Hepatocyte (in vitro differentiated cells): ENCODE measurements around the gene THRAP3. TPM values are rescaled to one million over a fixed set of nuclear protein-coding genes. Genes with fewer than 3 reads are reported as not detected.
A peak's percentile ranks its signal among the peaks of the same experiment; 100 is the strongest.

ENCODE experiments used
- DNase-seq: peaks from one replicate; pipeline ENCODE4 v3.0.0-alpha.2; 2016; ENCODE audit warnings: low spot score
- H2AFZ ChIP-seq: fragments of 200-600 bp; sonication (generic); 2 replicates; pipeline ENCODE4 v1.6.0; 2016; ENCODE audit warnings: antibody characterized with exemption, mild to moderate bottlenecking
- H3K27ac ChIP-seq: fragments of 200-600 bp; sonication (generic); 2 replicates; pipeline ENCODE4 v1.5.1; 2016; ENCODE audit warnings: mild to moderate bottlenecking
- H3K27me3 ChIP-seq: fragments of 200-600 bp; sonication (generic); 2 replicates; pipeline ENCODE4 v1.6.1; 2016
- H3K36me3 ChIP-seq: fragments of 200-600 bp; sonication (generic); replicated peaks from 2 replicates; pipeline ENCODE4 v1.5.1; 2016; ENCODE audit warnings: low read depth; ENCODE audit not compliant: insufficient read depth
- H3K4me1 ChIP-seq: fragments of 200-600 bp; sonication (generic); 2 replicates; pipeline ENCODE4 v1.5.1; 2016; ENCODE audit warnings: mild to moderate bottlenecking, moderate library complexity; ENCODE audit not compliant: insufficient read depth
- H3K4me2 ChIP-seq: fragments of 200-600 bp; sonication (generic); 2 replicates; pipeline ENCODE4 v1.6.0; 2016
- H3K4me3 ChIP-seq: fragments of 200-600 bp; sonication (generic); 2 replicates; pipeline ENCODE4 v1.5.1; 2016; ENCODE audit warnings: mild to moderate bottlenecking
- H3K79me2 ChIP-seq: fragments of 200-600 bp; sonication (generic); 2 replicates; pipeline ENCODE4 v1.6.0; 2017; ENCODE audit warnings: mild to moderate bottlenecking
- H3K9me2 ChIP-seq: fragments of 200-600 bp; sonication (generic); replicated peaks from 2 replicates; pipeline ENCODE4 v1.6.0; 2017; ENCODE audit warnings: mild to moderate bottlenecking; ENCODE audit not compliant: insufficient read depth
- H3K9me3 ChIP-seq: fragments of 200-600 bp; sonication (generic); 2 replicates; pipeline ENCODE4 v1.5.1; 2016; ENCODE audit warnings: low read depth, mild to moderate bottlenecking
- H4K20me1 ChIP-seq: fragments of 200-600 bp; sonication (generic); 2 replicates; pipeline ENCODE4 v1.6.0; 2016; ENCODE audit warnings: mild to moderate bottlenecking; ENCODE audit not compliant: insufficient read depth, poor library complexity, severe bottlenecking
- EZH2 ChIP-seq: fragments of 200-600 bp; sonication (generic); IDR thresholded peaks from 2 replicates; pipeline ENCODE4 v1.6.1; 2016; ENCODE audit warnings: antibody characterized with exemption, mild to moderate bottlenecking, borderline replicate concordance
- EZH2phosphoT487 ChIP-seq: fragments of 200-600 bp; sonication (generic); IDR thresholded peaks from one replicate; pipeline ENCODE4 v1.6.1; 2018; ENCODE audit warnings: antibody characterized with exemption, mild to moderate bottlenecking, low read depth, moderate library complexity; ENCODE audit not compliant: unreplicated experiment, severe bottlenecking
- WGBS: methylation state at CpG from one replicate; pipeline ENCODE4 v1.1.6; 2016; ENCODE audit warnings: low lambda C conversion rate; ENCODE audit errors: missing lambda C conversion rate; 5-methylcytosine and 5-hydroxymethylcytosine counted together
- polyA plus RNA-seq: library from polyadenylated mRNA; unstranded; fragments of >200 nt; fragmentation: Nextera tagmentation; extraction: Ambion mirVana; gene quantifications from 2 replicates; pipeline ENCODE4 v1.2.1, GENCODE V29; 2016
- total RNA-seq: library from RNA; depleted of rRNA; stranded (reverse); fragments of >200 nt; gene quantifications from 2 replicates; pipeline ENCODE4 v1.2.3, GENCODE V29; 2014
- TF ChIP-seq, protein P1 (sequence below): fragments of 200-600 bp; sonication (generic); IDR thresholded peaks from 2 replicates; pipeline ENCODE4 v1.5.1; 2016; ENCODE audit warnings: antibody characterized with exemption, mild to moderate bottlenecking; ENCODE audit not compliant: poor library complexity

Gene THRAP3
- total and polyA plus RNA-seq, 2 experiments from 2014 or later = 45.8 to 82.7 TPM

DNA sequence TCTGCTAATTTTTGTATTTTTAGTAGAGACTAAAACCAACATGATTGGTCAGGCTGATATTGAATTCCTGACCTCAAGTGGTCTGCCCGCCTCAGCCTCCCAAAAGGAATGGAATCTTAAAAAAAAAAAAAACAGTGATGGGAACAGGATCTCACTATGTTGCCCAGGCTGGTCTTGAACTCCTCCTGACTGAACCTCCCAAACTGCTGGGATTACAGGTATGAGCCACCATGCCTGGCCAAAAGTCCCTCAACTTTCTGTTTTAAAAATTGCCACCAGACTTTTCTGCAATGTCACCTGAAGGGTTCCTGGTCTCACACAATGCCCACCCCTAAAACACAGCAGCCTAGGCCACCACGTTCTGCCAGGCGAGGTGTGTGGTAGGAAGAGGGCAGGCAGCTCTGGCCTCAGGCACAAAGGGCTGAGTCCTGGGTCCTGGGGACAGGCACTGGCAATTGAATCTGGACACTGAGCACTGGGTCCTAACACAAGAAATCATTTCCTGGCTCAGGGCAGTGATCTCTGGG, 21.2 kb upstream of the THRAP3 start:
- Histone ChIP-seq H3K36me3 (no peaks in the 10 kb centered on the region), H3K4me1 (peaks cover 4% of the 10 kb centered on the region), H2AFZ (no peak overlapping the region), H3K4me3 (no peak overlapping the region), H3K27ac (peak overlapping the region; percentile 81), H3K27me3 (no peaks in the 10 kb centered on the region), H4K20me1 (no peaks in the 10 kb centered on the region), H3K9me2 (no peaks in the 10 kb centered on the region), H3K79me2 (no peaks in the 10 kb centered on the region), H3K9me3 (no peaks in the 10 kb centered on the region), H3K4me2 (no peak overlapping the region)
- TF ChIP-seq EZH2 (no peak), EZH2phosphoT487 (no peak)
- TF ChIP-seq, protein P1, sequence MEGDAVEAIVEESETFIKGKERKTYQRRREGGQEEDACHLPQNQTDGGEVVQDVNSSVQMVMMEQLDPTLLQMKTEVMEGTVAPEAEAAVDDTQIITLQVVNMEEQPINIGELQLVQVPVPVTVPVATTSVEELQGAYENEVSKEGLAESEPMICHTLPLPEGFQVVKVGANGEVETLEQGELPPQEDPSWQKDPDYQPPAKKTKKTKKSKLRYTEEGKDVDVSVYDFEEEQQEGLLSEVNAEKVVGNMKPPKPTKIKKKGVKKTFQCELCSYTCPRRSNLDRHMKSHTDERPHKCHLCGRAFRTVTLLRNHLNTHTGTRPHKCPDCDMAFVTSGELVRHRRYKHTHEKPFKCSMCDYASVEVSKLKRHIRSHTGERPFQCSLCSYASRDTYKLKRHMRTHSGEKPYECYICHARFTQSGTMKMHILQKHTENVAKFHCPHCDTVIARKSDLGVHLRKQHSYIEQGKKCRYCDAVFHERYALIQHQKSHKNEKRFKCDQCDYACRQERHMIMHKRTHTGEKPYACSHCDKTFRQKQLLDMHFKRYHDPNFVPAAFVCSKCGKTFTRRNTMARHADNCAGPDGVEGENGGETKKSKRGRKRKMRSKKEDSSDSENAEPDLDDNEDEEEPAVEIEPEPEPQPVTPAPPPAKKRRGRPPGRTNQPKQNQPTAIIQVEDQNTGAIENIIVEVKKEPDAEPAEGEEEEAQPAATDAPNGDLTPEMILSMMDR = no peak
- DNase-seq = no peak
- WGBS = 95% methylated on average over 3 of the region's 3 CpGs

DNA sequence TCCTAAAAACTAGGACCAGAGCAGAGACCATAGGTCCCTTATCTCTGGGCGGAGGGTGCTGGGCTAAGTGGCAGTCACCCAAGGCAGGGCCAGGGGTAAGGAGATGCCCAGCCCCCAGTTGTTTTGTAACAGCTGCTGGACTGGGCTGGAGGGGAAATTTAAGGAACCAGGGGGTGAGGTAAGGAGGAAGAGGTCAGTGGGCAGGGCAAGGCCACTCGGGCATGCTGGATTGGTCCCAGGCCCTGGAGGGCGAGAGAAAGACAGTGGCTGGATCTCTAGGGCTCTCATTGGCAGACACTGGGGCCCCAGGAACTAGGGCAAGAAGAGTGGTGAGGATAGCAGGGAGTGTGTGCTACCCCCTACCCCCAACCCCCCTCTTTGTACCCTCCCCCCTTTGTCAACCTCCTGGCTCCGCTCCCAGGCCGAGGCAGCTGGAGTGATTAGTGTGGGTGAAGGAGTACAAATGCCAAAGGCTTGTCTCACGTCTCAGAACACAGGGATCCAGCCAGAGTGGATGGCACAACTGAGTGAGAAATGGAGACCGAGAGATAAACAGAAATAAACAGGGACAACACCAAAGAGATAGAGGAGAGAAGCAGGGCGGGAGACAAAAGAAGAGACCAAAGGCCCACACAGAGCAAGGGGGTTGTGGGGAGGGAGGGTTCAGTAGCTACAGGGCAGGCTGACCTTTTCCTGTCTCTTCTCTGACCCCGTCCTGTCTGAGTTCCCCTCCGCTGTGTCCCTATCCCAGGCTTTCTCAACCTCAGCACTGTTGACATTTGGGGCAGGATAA, 20.5 kb upstream of the THRAP3 start:
- H3K36me3 ChIP-seq = no peaks in the 10 kb centered on the region
- peak overlapping the region; percentile 81 for H3K27ac ChIP-seq
- H3K9me3 ChIP-seq = no peaks in the 10 kb centered on the region
- H3K79me2 ChIP-seq = no peaks in the 10 kb centered on the region
- H3K9me2 ChIP-seq = no peaks in the 10 kb centered on the region
- H3K4me3 ChIP-seq = no peak overlapping the region
- H3K4me1 ChIP-seq = peaks cover 4% of the 10 kb centered on the region
- WGBS = 48% methylated on average over 10 of the region's 10 CpGs
- no peak overlapping the region for H3K4me2 ChIP-seq
- TF ChIP-seq, protein P1 = no peak
- no peak for TF ChIP-seq EZH2phosphoT487
- no peak for TF ChIP-seq EZH2
- H4K20me1 ChIP-seq = no peaks in the 10 kb centered on the region
- no peak overlapping the region for H2AFZ ChIP-seq
- peak; percentile 62 for DNase-seq
- H3K27me3 ChIP-seq = no peaks in the 10 kb centered on the region

DNA sequence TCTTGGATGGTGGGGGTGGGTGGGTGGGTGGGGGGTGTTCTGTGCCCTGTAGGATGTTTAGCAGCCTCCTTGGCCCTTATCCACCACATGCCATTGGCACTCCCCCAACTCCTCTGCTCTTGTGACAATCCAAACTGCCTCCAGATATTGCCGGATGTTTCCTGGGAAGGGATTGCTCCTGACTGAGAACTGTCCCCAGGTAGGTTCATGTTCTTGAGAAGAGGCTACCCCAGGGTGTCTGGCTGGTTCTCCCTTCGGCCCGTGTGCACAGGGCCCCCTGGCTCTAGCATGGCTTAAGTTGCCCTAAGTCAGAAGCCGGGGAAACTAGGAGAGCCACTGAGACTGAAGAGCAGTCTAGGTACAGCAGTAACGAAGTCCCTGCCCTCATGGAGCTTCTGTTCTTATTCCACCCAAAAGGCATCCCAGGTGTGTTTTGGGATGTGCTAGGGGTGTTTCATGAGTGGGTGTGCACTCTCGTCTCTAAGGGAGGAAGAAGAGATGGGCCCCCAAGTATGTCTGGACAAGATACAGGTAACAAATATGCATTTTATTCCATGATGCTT, 19.8 kb upstream of the THRAP3 start:
- Histone ChIP-seq H3K79me2 (no peaks in the 10 kb centered on the region), H3K4me2 (no peak overlapping the region), H3K27me3 (no peaks in the 10 kb centered on the region), H3K9me3 (no peaks in the 10 kb centered on the region), H3K27ac (peak overlapping the region; percentile 81), H4K20me1 (no peaks in the 10 kb centered on the region), H3K9me2 (no peaks in the 10 kb centered on the region), H2AFZ (no peak overlapping the region), H3K4me1 (peaks cover 4% of the 10 kb centered on the region), H3K36me3 (no peaks in the 10 kb centered on the region), H3K4me3 (no peak overlapping the region)
- TF ChIP-seq EZH2 = no peak
- no peak for TF ChIP-seq EZH2phosphoT487
- TF ChIP-seq, protein P1 = no peak
- DNase-seq = peak; percentile 30
- WGBS = 86% methylated on average over 6 of the region's 6 CpGs
